Posterior cingulate gyrus (tissue), 11 donors: ENCODE data around the gene CPLX1.

Source experiments
- DNase-seq, 10 donors: peaks; one replicate each; pipeline versions ENCODE4 v3.0.0 to v3.0.0-alpha.2; 2020 to 2021; ENCODE audit warnings: mixed read lengths in 3 of 10
- intact Hi-C: fragments of 100-400 bp; cut with DNase I; formaldehyde crosslinking; loops from one replicate; pipeline ENCODE4 v1.15.1; 2023

Gene CPLX1

GRCh38 chr4:825971-826330 lies at the start of gene CPLX1:
Gene CPLX1, minus strand, starts transcription at chr4:826129. Its CDS starts 1,607 bp downstream, at chr4:824522.
- peak in 3 of 10 donors; percentile 74 to 87 (median 79) for DNase-seq
- intact Hi-C loops: no loop called here

- DNase-seq: no peak
- intact Hi-C loops: no loop called here
These were observed 49.3 kb upstream of the CPLX1 start for GRCh38 chr4:874971-875817.

GRCh38 chr4:874056-874455 lies 48.1 kb upstream of the CPLX1 start:
- intact Hi-C loops: no loop called here
- no peak for DNase-seq

GRCh38 chr4:872241-872981 lies 46.5 kb upstream of the CPLX1 start:
- intact Hi-C loops: no loop called here

GRCh38 chr4:871484-871883 lies 45.6 kb upstream of the CPLX1 start:
- intact Hi-C loops: no loop called here
- DNase-seq: no peak

More at GRCh38 chr4:872241-872981, 46.5 kb upstream of the CPLX1 start:
- peak in 1 of 10 donors; percentile 21 for DNase-seq

- no peak for DNase-seq
- intact Hi-C loops: no loop called here
These were observed 45.0 kb upstream of the CPLX1 start for GRCh38 chr4:870951-871350.

DNA sequence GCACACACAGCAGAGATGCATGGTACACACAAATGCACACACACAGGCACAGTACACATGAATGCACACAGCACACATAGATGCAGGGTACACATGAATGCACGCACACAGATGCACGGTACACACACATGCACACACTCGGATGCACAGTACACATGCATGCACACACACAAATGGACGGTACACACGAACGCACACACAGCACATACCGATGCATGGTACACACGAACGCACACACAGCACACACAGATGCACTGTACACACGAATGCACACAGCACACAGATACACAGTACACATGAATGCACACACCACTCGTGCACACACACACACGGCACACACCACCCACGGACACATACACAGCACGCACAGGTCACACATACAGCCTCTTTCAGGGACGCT lies 43.8 kb upstream of the CPLX1 start:
- DNase-seq: no peak
- intact Hi-C loops: no loop called here

- DNase-seq: no peak
- intact Hi-C loops: no loop called here
These were observed 42.5 kb upstream of the CPLX1 start for GRCh38 chr4:868421-868820.

- DNase-seq: no peak
- intact Hi-C loops: no loop called here
These were observed 41.8 kb upstream of the CPLX1 start for GRCh38 chr4:867526-868250.

DNA sequence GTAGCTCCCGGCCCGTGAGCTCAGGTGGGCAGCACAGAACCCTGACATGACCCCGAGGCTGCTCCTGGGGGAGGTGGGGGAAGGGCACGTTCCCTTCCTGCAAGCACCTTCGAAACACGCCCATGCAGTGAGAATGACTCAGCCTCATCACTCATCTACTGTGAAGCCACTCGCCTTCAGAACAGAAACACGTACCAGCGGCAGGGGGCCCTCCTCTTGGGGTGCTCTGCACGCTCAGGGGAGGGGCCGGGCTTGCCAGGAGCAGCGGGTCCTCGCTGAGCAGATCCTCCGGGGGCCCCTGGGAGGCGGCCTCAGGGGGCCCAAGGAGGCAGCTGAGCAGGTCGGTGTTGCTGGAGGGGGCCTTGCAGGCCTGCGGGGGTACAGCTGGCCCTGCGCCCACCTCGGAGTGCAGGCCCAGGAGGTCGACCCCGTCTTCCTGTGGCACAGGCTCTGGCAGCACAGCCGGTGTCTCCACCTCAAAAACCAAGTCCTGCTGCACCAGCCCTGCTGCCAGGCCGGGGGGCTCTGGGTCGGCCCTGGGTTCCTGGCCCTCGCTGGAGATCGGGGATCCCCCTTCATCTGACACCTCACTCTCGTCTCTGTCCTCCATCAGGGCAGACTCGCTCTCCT lies 40.9 kb upstream of the CPLX1 start:
- DNase-seq: peak in 4 of 10 donors; percentile 21 to 91 (median 42)
- intact Hi-C loops: no loop called here

DNA sequence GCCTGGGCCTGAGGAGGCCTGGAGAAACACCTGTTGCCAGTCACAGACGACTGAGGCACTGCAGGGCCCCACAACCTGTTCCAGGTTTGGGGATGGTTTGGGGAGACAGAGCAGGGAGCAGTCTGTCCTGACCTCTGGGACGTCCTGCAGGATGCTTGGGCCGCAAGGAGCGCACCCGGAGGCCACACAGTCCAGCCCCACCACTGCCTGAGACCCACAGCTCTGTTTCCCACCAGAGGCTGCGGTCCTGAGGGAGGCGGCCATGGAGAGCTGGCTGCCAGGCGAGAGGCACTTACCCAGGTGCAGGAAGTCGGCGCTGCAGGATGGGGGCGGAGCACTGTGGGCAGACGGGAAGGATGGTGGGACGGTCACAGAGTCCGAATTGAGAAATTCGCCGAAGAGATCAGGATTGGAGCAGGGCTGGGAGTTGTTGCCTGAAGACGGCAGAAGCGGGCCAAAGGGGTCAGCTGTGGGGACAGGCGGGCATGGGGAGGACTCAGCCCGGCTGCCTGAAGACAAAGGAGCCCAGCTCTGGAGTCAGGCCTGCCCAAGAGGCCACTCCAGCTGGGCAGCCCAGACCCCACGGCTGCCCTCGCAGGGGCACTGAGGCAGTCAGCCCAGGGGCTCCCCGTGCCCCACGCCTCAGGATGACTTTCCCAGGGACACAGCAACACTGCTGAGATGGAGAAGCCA lies 40.3 kb upstream of the CPLX1 start:
- intact Hi-C loops: no loop called here
- no peak for DNase-seq

GRCh38 chr4:865572-865971 lies 39.6 kb upstream of the CPLX1 start:
- peak in 1 of 10 donors; percentile 77 for DNase-seq
- intact Hi-C loops: no loop called here

DNA sequence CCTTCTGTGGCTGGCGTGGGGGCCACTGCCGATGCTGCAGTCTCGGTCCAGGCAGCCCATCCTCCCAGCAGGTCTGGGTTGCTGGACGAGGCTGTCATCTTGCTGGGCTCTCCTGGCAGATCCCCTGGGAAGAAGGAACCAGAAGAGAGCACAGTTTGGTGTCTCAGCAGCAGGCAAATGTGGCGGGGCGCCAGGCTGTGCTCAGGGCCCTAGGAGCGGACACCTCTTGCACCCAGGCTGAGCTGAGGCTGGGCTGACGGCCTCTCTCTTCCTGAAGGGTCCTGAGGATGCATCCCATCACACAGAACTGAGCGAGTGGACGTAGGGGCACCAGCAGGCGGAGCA lies 39.2 kb upstream of the CPLX1 start:
- intact Hi-C loops: no loop called here
- DNase-seq: peak in 3 of 10 donors; percentile 5 to 79 (median 71)

DNA sequence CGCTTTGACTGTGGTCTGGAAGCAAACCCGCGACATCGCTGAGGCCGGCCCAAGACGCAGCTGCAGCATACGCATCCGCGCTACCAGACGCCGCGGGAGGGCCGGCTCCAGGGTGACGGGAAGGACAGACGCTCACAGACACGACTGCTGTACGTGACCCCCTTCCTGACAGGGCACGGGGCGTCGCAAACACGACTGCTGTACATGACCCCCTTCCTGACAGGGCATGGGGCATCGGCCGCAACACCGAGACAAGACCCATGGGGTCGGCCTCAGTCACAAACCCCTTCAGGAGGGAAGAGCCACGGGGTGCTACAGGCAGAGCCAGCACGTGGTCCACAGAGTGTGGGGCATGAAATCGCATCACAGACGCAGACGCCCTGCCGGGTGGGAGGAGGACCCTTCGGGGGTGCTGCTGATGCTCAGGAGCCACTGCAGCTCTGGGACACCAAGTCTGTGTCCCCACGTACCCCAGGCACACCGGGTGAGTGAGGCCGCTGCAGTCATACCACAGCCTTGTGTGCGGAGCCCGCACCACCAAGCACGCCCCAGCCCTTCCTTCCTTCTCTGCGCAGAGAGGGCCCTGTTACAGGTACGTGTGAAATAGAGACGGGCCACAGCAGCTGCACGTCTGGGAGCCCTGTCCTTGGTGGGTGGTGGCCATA lies 38.7 kb upstream of the CPLX1 start:
- intact Hi-C loops: no loop called here
- DNase-seq: peak in 3 of 10 donors; percentile 65 to 75 (median 69)

GRCh38 chr4:860561-860960 lies 34.6 kb upstream of the CPLX1 start:
- peak in 3 of 10 donors; percentile 38 to 47 (median 44) for DNase-seq
- intact Hi-C loops: no loop called here

- intact Hi-C loops: no loop called here
- DNase-seq: peak in 3 of 10 donors; percentile 37 to 65 (median 57)
These were observed 33.6 kb upstream of the CPLX1 start for GRCh38 chr4:859496-859895.

GRCh38 chr4:858831-859451 lies 33.0 kb upstream of the CPLX1 start:
- peak in 3 of 10 donors; percentile 64 to 85 (median 70) for DNase-seq
- intact Hi-C loops: no loop called here

DNA sequence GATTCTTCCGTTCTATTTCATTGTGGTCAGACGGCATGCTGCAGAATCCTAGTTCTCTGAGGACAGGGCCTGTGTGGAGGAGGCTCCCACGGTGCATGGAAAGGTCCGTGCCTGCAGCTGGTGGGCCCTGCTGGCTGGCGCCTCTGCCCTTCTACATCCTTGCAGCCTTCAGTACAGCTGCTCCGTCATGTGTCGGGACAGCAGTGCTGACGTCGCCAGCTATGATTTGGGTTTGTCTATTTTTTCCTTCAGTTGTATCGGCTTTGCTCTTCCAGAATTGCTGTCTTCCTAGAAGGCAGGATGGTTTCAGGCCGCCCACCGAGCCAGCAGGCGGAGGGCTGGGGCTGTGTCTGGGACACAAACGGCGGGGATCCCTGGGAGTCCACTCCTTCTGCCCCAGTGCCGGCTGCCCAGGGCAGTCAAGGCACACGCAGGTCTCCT lies 32.1 kb upstream of the CPLX1 start:
- intact Hi-C loops: no loop called here
- peak in 3 of 10 donors; percentile 48 to 70 (median 65) for DNase-seq

- DNase-seq: peak in 3 of 10 donors; percentile 23 to 61 (median 27)
These were observed 31.5 kb upstream of the CPLX1 start for GRCh38 chr4:857461-857860.

More at GRCh38 chr4:857461-857860, 31.5 kb upstream of the CPLX1 start:
- intact Hi-C loops: no loop called here
